Astrocyte of the spinal cord (primary cell): Measurements from ENCODE around the gene ANKRD40.
"Not testable (repeated sequence)": the region's sequence is repeated elsewhere in the genome, so short reads cannot be mapped to it uniquely, and the experiment has no call there.

Source experiments
- DNase-seq: peaks from one replicate; pipeline ENCODE4 v3.0.0; 2011; ENCODE audit warnings: low read depth, low spot score
- H3K4me3 ChIP-seq: 2 replicates; pipeline ENCODE4 v1.5.1; 2011; ENCODE audit warnings: low read depth, mild to moderate bottlenecking, low read length, moderate library complexity
- CTCF ChIP-seq: IDR thresholded peaks from 2 replicates; pipeline ENCODE4 v1.5.1; 2012; ENCODE audit warnings: low read depth, mild to moderate bottlenecking, low read length, inconsistent platforms
- in situ Hi-C: cut with HindIII; loops from 2 replicates; pipeline ENCODE4 v1.10.0; 2017; ENCODE audit warnings: low sequenced_read_pairs

The ANKRD40 gene

GRCh38 chr17:50735287-50735686, 27.6 kb upstream of the ANKRD40 start:
- no peak overlapping the region for H3K4me3 ChIP-seq
- no peak for TF ChIP-seq CTCF
- in situ Hi-C loops = no loop called here
- DNase-seq = no peak

- no peak for TF ChIP-seq CTCF
- no peak overlapping the region for H3K4me3 ChIP-seq
- in situ Hi-C loops = no loop called here
- no peak for DNase-seq
These were observed 24.1 kb upstream of the ANKRD40 start for GRCh38 chr17:50731575-50732460.

DNA sequence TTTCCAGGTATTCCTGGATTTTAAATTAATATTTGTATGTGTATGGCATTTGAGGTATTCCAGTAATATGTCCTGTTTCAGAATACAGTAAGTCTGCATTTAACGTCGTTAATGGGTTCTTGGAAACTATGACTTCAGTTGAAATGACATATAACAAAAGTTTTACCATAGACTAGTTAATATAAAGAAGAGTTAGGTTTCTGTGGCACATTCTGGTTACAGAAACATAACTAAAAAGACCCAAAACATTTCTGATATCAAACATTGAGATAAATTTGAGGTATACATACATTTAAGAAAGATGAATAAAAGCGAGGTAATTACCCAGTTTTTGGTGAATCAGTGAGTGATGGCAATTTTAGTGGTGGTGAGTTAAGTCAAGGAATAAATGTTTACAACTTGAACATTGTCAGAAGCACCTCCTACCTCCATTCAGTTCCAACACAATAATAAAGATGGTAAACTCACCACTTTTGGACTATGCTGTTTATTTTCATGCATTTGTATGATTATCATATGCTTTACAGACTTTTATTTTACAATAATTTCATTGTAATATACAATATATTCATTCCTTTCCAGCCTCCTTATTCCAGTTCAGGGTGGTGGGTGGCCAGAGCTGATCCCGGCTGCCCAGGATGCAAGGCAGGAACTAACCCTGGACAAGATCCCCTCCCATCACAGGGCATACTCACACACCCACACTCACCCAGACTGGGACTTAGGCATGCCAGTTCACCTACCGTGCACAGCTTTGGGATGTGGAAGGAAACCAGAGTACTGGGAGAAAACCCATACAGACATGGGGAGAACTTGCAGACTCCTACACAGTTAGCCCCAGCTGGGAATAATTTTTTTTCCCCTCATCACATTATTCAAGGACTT, 21.4 kb upstream of the ANKRD40 start:
- TF ChIP-seq CTCF = no peak
- in situ Hi-C loops = no loop called here
- no peak overlapping the region for H3K4me3 ChIP-seq
- DNase-seq = no peak

DNA sequence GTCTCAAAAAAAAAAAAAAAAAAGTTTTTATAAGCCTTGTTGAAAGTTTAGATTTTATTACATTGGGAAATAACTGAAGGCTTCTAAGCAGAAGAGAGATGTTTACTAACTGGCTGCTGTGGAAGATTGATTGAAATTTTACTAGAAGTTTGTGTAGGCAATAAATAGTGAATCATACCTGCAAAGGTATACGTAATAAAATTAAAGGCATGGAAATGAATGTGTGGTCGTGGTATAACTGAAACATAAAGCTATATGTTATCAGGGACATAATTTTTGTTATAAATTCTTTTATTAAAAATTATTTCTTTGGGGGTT, 20.4 kb upstream of the ANKRD40 start:
- in situ Hi-C loops = no loop called here
- no peak for TF ChIP-seq CTCF
- no peak for DNase-seq
- H3K4me3 ChIP-seq = no peak overlapping the region

- H3K4me3 ChIP-seq = no peak overlapping the region
- no peak for DNase-seq
- TF ChIP-seq CTCF = no peak
- in situ Hi-C loops = no loop called here
These were observed 18.3 kb upstream of the ANKRD40 start for GRCh38 chr17:50725769-50726655.

GRCh38 chr17:50724622-50725021, 16.9 kb upstream of the ANKRD40 start:
- DNase-seq, in situ Hi-C loops, H3K4me3 ChIP-seq: not testable (repeated sequence)
